SU-DHL-6 (cell line): ENCODE results near the gene ACOX3.

Source experiments
- CTCF ChIP-seq: fragments of 200-600 bp; sonication (generic); IDR thresholded peaks from one replicate; pipeline ENCODE4 v1.5.1; 2017; ENCODE audit warnings: antibody characterized with exemption, mild to moderate bottlenecking, low read length, moderate library complexity; ENCODE audit not compliant: insufficient read depth, poor library complexity, severe bottlenecking
- EZH2phosphoT487 ChIP-seq: fragments of 200-600 bp; sonication (generic), shearing (Covaris generic); conservative IDR thresholded peaks from 2 replicates; pipeline ENCODE4 v1.6.1; 2018; ENCODE audit warnings: mild to moderate bottlenecking, antibody characterized with exemption, low read length, moderate library complexity, mixed read lengths

GRCh38 chr4:8362483-8362882, 78.0 kb downstream of the ACOX3 start:
- TF ChIP-seq CTCF: no peak
- no peak for TF ChIP-seq EZH2phosphoT487
